Measurements from ENCODE around the gene CUL1. TPM values are rescaled to one million over a fixed set of nuclear protein-coding genes. Genes with fewer than 3 reads are reported as not detected.

CUL1 gene
- total and polyA plus RNA-seq, 3 experiments from 2014 or later = 58.3 to 93.4 (median 92.2) TPM

GRCh38 chr7:148753224-148753623 lies 54.5 kb downstream of the CUL1 start:
- Mint-ChIP-seq H3K36me3 (peaks cover 13 to 50% (median 13%) of the 10 kb centered on the region in 3 donors), H3K27ac (no peak overlapping the region), H3K4me3 (no peak overlapping the region), H3K27me3 (peaks cover 0 to 1% of the 10 kb centered on the region in 2 donors), H3K9me3 (peaks cover 0 to 2% (median 0%) of the 10 kb centered on the region in 5 donors), H3K4me1 (peaks cover 8 to 36% (median 24%) of the 10 kb centered on the region in 3 donors)
- no peak for DNase-seq
- Histone ChIP-seq H3K27ac (ENCODE audit: low read depth, low read length) (no peak overlapping the region), H3K4me1 (ENCODE audit: insufficient read depth, low read length) (no peaks in the 10 kb centered on the region), H3K9me3 (ENCODE audit: low read length) (no peaks in the 10 kb centered on the region), H3K4me3 (ENCODE audit: low read length) (no peak overlapping the region), H3K36me3 (ENCODE audit: insufficient read depth, low read length) (no peaks in the 10 kb centered on the region), H3K27me3 (ENCODE audit: insufficient read depth, low read length, poor library complexity, severe bottlenecking) (no peaks in the 10 kb centered on the region)
- POLR2A ChIA-PET = no interaction called here
- CTCF ChIA-PET = no interaction called here

GRCh38 chr7:148754912-148755311 lies 56.2 kb downstream of the CUL1 start:
- no peak overlapping the region for H3K4me3 Mint-ChIP-seq
- Histone ChIP-seq H3K9me3 (ENCODE audit: low read length) (no peaks in the 10 kb centered on the region), H3K27me3 (ENCODE audit: insufficient read depth, low read length, poor library complexity, severe bottlenecking) (no peaks in the 10 kb centered on the region), H3K36me3 (ENCODE audit: insufficient read depth, low read length) (peaks cover 6% of the 10 kb centered on the region), H3K27ac (ENCODE audit: low read depth, low read length) (no peak overlapping the region), H3K4me1 (ENCODE audit: insufficient read depth, low read length) (no peaks in the 10 kb centered on the region), H3K4me3 (ENCODE audit: low read length) (no peak overlapping the region)
- peak overlapping the region in 3 of 8 donors; percentile 27 to 66 (median 51) for H3K27ac Mint-ChIP-seq
- H3K4me1 Mint-ChIP-seq = peaks cover 8 to 30% (median 20%) of the 10 kb centered on the region in 3 donors
- ChIA-PET POLR2A (no interaction called here), CTCF (no interaction called here)
- DNase-seq = no peak
- H3K9me3 Mint-ChIP-seq = no peaks in the 10 kb centered on the region
- peaks cover 0 to 1% of the 10 kb centered on the region in 2 donors for H3K27me3 Mint-ChIP-seq
- peaks cover 7 to 54% (median 9%) of the 10 kb centered on the region in 3 donors for H3K36me3 Mint-ChIP-seq

GRCh38 chr7:148761499-148762278 lies 63.0 kb downstream of the CUL1 start:
- H3K9me3 ChIP-seq (ENCODE audit: low read length) = no peaks in the 10 kb centered on the region
- Mint-ChIP-seq H3K4me3 (no peak overlapping the region), H3K27ac (peak overlapping the region in 3 of 8 donors; percentile 15 to 32 (median 23)), H3K4me1 (no peaks in the 10 kb centered on the region), H3K36me3 (peaks cover 3 to 79% (median 14%) of the 10 kb centered on the region in 3 donors), H3K27me3 (no peaks in the 10 kb centered on the region), H3K9me3 (no peaks in the 10 kb centered on the region)
- ChIA-PET CTCF (no interaction called here), POLR2A (no interaction called here)
- no peak overlapping the region for H3K4me3 ChIP-seq (ENCODE audit: low read length)
- H3K36me3 ChIP-seq (ENCODE audit: insufficient read depth, low read length) = peaks cover 27% of the 10 kb centered on the region
- no peak for DNase-seq
- no peaks in the 10 kb centered on the region for H3K4me1 ChIP-seq (ENCODE audit: insufficient read depth, low read length)
- no peaks in the 10 kb centered on the region for H3K27me3 ChIP-seq (ENCODE audit: insufficient read depth, low read length, poor library complexity, severe bottlenecking)
- no peak overlapping the region for H3K27ac ChIP-seq (ENCODE audit: low read depth, low read length)

- peak overlapping the region in 4 of 8 donors; percentile 8 to 80 (median 57) for H3K27ac Mint-ChIP-seq
- no peak overlapping the region for H3K4me3 Mint-ChIP-seq
- H3K9me3 Mint-ChIP-seq = no peaks in the 10 kb centered on the region
- peaks cover 36% of the 10 kb centered on the region for H3K36me3 ChIP-seq (ENCODE audit: insufficient read depth, low read length)
- H3K27me3 ChIP-seq (ENCODE audit: insufficient read depth, low read length, poor library complexity, severe bottlenecking) = no peaks in the 10 kb centered on the region
- H3K4me3 ChIP-seq (ENCODE audit: low read length) = no peak overlapping the region
- ChIA-PET CTCF (interaction anchor here (1.8 kb wide), 1 partner anchor 11 kb away, joined by 5 read pairs; no protein-coding TSS in a partner anchor), POLR2A (no interaction called here)
- peaks cover 0 to 76% (median 11%) of the 10 kb centered on the region in 3 donors for H3K36me3 Mint-ChIP-seq
- H3K27me3 Mint-ChIP-seq = peaks cover 0 to 2% of the 10 kb centered on the region in 2 donors
- no peaks in the 10 kb centered on the region for H3K4me1 Mint-ChIP-seq
- no peaks in the 10 kb centered on the region for H3K9me3 ChIP-seq (ENCODE audit: low read length)
- H3K27ac ChIP-seq (ENCODE audit: low read depth, low read length) = no peak overlapping the region
- no peaks in the 10 kb centered on the region for H3K4me1 ChIP-seq (ENCODE audit: insufficient read depth, low read length)
- DNase-seq = no peak
Measured at GRCh38 chr7:148763622-148764021, 64.9 kb downstream of the CUL1 start.

- Mint-ChIP-seq H3K4me1 (peaks cover 24 to 32% (median 31%) of the 10 kb centered on the region in 3 donors), H3K4me3 (no peak overlapping the region), H3K27ac (no peak overlapping the region), H3K27me3 (peaks cover 0 to 2% of the 10 kb centered on the region in 2 donors), H3K36me3 (peaks cover 0 to 67% (median 7%) of the 10 kb centered on the region in 3 donors), H3K9me3 (no peaks in the 10 kb centered on the region)
- H3K27me3 ChIP-seq (ENCODE audit: insufficient read depth, low read length, poor library complexity, severe bottlenecking) = no peaks in the 10 kb centered on the region
- no peak for DNase-seq
- CTCF ChIA-PET = no interaction called here
- H3K4me1 ChIP-seq (ENCODE audit: insufficient read depth, low read length) = peaks cover 23% of the 10 kb centered on the region
- POLR2A ChIA-PET = no interaction called here
- H3K4me3 ChIP-seq (ENCODE audit: low read length) = no peak overlapping the region
- no peak overlapping the region for H3K27ac ChIP-seq (ENCODE audit: low read depth, low read length)
- no peaks in the 10 kb centered on the region for H3K9me3 ChIP-seq (ENCODE audit: low read length)
- H3K36me3 ChIP-seq (ENCODE audit: insufficient read depth, low read length) = peaks cover 11% of the 10 kb centered on the region
Measured at GRCh38 chr7:148770004-148770403, 71.3 kb downstream of the CUL1 start.

GRCh38 chr7:148772297-148773089 lies 73.8 kb downstream of the CUL1 start:
- Mint-ChIP-seq H3K27me3 (peaks cover 0 to 2% of the 10 kb centered on the region in 2 donors), H3K36me3 (peaks cover 0 to 64% (median 9%) of the 10 kb centered on the region in 3 donors), H3K4me3 (peak overlapping the region in 5 of 7 donors; percentile 36 to 63 (median 43)), H3K27ac (peak overlapping the region; percentile 43 to 98 (median 83)), H3K9me3 (no peaks in the 10 kb centered on the region), H3K4me1 (peaks cover 33 to 46% (median 39%) of the 10 kb centered on the region in 3 donors)
- ChIA-PET CTCF (no interaction called here), POLR2A (interaction anchor here (1.1 kb wide), 1 partner anchor 74 kb away, joined by 3 read pairs; no protein-coding TSS in a partner anchor)
- Histone ChIP-seq H3K36me3 (ENCODE audit: insufficient read depth, low read length) (peaks cover 5% of the 10 kb centered on the region), H3K27me3 (ENCODE audit: insufficient read depth, low read length, poor library complexity, severe bottlenecking) (no peaks in the 10 kb centered on the region), H3K27ac (ENCODE audit: low read depth, low read length) (no peak overlapping the region), H3K4me1 (ENCODE audit: insufficient read depth, low read length) (peaks cover 23% of the 10 kb centered on the region), H3K9me3 (ENCODE audit: low read length) (no peaks in the 10 kb centered on the region), H3K4me3 (ENCODE audit: low read length) (no peak overlapping the region)
- no peak for DNase-seq

- Mint-ChIP-seq H3K4me3 (peak overlapping the region in 6 of 7 donors; percentile 42 to 63 (median 44)), H3K4me1 (peaks cover 34 to 47% (median 40%) of the 10 kb centered on the region in 3 donors), H3K36me3 (peaks cover 0 to 62% (median 8%) of the 10 kb centered on the region in 3 donors), H3K27ac (peak overlapping the region; percentile 57 to 98 (median 86)), H3K9me3 (no peaks in the 10 kb centered on the region), H3K27me3 (no peaks in the 10 kb centered on the region)
- DNase-seq = peak; percentile 6 to 52 (median 40)
- ChIA-PET POLR2A (interaction anchor here (1.1 kb wide), 1 partner anchor 75 kb away, joined by 3 read pairs; no protein-coding TSS in a partner anchor), CTCF (interaction anchor here (0.6 to 1.7 kb wide), 3 partner anchors 9 to 199 kb away, joined by 3 to 5 read pairs (median 3); no protein-coding TSS in a partner anchor)
- no peak overlapping the region for H3K4me3 ChIP-seq (ENCODE audit: low read length)
- no peak overlapping the region for H3K27ac ChIP-seq (ENCODE audit: low read depth, low read length)
- H3K27me3 ChIP-seq (ENCODE audit: insufficient read depth, low read length, poor library complexity, severe bottlenecking) = no peaks in the 10 kb centered on the region
- no peaks in the 10 kb centered on the region for H3K36me3 ChIP-seq (ENCODE audit: insufficient read depth, low read length)
- H3K9me3 ChIP-seq (ENCODE audit: low read length) = no peaks in the 10 kb centered on the region
- H3K4me1 ChIP-seq (ENCODE audit: insufficient read depth, low read length) = peaks cover 23% of the 10 kb centered on the region
Measured at GRCh38 chr7:148773334-148773733, 74.6 kb downstream of the CUL1 start.
